ENCODE data around the gene GPR101.
A peak's percentile ranks its signal among the peaks of the same experiment; 100 is the strongest.

Gene GPR101

DNA sequence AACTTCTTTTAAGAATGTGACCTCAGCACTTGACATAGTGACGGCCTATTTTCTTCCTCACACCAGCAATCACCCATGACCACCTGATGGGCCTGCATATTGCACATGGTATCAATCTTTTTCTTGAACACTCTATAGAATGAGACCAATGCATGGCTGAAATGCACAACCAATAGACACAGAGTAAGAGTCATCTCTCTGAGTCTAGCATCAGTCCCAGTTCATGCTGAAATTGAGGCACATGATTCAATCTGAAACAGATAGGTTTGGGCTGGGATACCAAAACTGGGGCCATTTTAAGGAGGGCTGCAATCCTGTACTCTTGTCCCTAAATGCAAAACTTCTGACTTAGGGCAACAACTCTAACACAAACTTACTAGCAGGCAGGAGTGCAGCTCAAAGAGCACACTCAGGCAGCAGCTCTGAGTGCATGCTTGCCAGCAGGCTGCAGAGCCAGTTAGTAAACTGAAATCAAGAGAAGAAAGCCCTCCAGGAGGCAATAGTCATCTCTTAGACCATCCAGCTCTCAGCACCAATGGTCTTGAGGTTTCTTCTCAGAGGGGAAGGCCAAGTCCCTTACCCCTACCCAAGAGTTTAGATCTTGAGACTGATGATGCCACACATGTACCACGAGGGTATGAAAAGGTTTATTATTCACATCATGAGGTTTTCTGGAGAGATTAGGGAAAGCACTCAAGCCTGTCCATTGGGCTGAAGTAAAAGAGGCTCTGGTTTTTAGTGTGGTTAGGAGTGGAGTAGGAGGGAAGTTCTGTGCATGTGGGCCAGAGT is 24.7 kb upstream of the GPR101 start:
- DNase-seq (ENCODE audit: low read depth): no peak
- no peak overlapping the region for H3K4me3 ChIP-seq (ENCODE audit: control insufficient read depth, low read depth, low read length)
- TF ChIP-seq, protein P1, sequence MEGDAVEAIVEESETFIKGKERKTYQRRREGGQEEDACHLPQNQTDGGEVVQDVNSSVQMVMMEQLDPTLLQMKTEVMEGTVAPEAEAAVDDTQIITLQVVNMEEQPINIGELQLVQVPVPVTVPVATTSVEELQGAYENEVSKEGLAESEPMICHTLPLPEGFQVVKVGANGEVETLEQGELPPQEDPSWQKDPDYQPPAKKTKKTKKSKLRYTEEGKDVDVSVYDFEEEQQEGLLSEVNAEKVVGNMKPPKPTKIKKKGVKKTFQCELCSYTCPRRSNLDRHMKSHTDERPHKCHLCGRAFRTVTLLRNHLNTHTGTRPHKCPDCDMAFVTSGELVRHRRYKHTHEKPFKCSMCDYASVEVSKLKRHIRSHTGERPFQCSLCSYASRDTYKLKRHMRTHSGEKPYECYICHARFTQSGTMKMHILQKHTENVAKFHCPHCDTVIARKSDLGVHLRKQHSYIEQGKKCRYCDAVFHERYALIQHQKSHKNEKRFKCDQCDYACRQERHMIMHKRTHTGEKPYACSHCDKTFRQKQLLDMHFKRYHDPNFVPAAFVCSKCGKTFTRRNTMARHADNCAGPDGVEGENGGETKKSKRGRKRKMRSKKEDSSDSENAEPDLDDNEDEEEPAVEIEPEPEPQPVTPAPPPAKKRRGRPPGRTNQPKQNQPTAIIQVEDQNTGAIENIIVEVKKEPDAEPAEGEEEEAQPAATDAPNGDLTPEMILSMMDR (IDR thresholded peaks at IDR 0.05; ENCODE audit: control insufficient read depth, insufficient read depth, low read depth, low read length, missing control alignments): no peak

DNA sequence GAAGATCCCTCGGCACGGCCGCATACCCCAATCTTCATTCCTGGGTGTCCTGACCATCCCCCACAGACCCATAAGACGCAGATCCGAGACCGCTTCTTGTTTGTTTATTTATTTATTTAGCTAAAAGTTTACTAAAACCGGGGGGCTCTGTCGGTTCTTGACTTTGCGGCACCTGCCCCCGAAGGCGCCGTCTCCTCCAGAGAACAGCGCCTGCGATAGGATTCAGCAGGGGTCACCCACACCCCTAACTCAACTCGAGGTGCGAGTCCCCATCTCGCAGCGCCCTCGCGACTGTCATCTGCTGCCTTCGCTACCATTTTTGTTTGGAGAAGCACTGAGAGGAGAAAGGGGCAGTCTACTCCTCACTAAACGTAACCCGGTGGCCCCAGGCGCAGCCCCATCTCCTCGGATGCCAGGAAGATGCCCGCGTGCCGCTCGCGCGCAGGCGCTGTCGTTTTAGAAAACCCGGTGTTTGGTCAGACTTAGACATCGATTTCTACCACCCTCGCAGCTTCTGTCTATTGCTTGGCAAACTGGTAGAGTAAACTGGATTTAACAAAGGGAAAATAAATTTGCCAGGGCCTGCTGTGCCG is 18.9 kb upstream of the GPR101 start:
- TF ChIP-seq, protein P1 (IDR thresholded peaks at IDR 0.05; ENCODE audit: control insufficient read depth, insufficient read depth, low read depth, low read length, missing control alignments): no peak
- H3K4me3 ChIP-seq (ENCODE audit: control insufficient read depth, low read depth, low read length): peak overlapping the region; percentile 44
- DNase-seq (ENCODE audit: low read depth): no peak

DNA sequence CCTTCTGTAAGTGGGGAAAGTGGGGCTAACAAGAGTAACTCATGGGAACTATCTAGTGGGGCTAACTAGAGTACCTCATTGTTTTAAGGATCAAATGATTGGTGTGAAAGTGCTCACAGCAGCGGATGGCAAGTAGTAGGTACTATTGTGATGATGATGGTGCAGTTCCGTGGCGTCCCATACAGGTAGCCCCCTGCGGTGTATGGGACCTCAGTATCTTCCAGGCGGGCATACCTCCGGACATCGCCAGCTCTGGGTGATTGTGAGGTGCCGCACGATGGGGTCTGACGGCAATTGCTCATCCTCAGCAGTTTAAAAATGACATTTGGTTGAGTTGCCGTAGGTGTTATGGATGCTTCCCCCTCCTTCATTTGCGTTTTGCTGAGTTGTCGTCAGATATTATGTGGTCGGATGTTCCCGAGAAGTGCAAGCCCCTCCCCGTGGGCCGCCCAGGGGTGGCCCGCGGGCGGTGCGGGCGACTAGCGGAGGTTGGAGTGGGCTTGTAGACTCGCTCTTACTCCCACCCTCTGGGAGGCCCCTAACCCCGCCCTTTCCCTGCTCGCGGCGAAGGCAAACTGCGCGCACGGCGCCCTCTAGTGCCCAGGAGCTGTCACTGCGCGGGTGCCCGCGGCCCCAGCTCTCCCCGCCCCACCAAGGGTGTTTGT is 18.3 kb upstream of the GPR101 start:
- no peak for DNase-seq (ENCODE audit: low read depth)
- H3K4me3 ChIP-seq (ENCODE audit: control insufficient read depth, low read depth, low read length): peak overlapping the region; percentile 44
- TF ChIP-seq, protein P1 (IDR thresholded peaks at IDR 0.05; ENCODE audit: control insufficient read depth, insufficient read depth, low read depth, low read length, missing control alignments): peak; percentile 83

DNA sequence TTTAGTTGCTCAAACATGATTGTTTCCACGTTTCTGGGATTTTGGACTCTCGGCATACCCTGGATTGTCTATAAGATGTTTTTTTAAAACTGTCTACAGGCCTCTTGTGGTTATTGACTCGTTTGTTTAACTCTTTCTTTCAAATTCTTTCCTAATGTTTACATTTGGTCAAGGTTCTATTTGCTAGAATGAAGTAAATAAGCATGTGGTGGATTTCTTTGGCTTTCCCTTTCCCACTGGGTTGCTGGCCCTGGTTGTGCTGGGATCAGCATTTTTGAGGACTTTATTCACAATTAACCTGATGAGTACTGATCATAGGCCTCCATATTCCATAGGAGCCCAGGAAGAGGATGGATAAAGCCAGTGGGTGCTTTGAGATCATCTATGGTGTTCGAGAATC is 11.1 kb upstream of the GPR101 start:
- TF ChIP-seq, protein P1 (IDR thresholded peaks at IDR 0.05; ENCODE audit: control insufficient read depth, insufficient read depth, low read depth, low read length, missing control alignments): no peak
- no peak for DNase-seq (ENCODE audit: low read depth)
- H3K4me3 ChIP-seq (ENCODE audit: control insufficient read depth, low read depth, low read length): no peak overlapping the region

GRCh38 chrX:137043736-137044135 is 9.9 kb upstream of the GPR101 start:
- TF ChIP-seq, protein P1 (IDR thresholded peaks at IDR 0.05; ENCODE audit: control insufficient read depth, insufficient read depth, low read depth, low read length, missing control alignments): no peak
- no peak for DNase-seq (ENCODE audit: low read depth)
- no peak overlapping the region for H3K4me3 ChIP-seq (ENCODE audit: control insufficient read depth, low read depth, low read length)

DNA sequence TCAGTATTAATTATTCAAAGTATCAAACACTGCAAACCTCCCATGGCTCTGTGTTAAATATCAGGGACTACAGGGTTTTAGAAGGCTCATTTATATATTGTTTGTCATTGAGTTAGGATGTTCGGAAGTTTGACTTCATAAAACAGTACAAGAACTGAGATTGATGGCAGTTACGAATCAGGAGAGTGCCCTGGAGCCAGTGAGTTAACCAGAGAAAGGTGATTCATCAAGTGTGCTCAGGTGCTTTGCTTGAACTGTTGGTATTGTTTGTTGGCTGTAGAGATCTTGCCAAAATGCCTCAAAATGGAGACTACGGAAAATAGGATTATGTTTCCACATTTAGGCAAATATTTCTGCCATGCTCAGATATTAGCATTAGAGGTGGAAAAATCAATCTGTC is 7.5 kb upstream of the GPR101 start:
- no peak for DNase-seq (ENCODE audit: low read depth)
- H3K4me3 ChIP-seq (ENCODE audit: control insufficient read depth, low read depth, low read length): no peak overlapping the region
- TF ChIP-seq, protein P1 (IDR thresholded peaks at IDR 0.05; ENCODE audit: control insufficient read depth, insufficient read depth, low read depth, low read length, missing control alignments): no peak
